Measurements from ENCODE around the gene TOMM20. TPM values are rescaled to one million over a fixed set of nuclear protein-coding genes. Genes with fewer than 3 reads are reported as not detected.
"Not testable (repeated sequence)": the region's sequence is repeated elsewhere in the genome, so short reads cannot be mapped to it uniquely, and the experiment has no call there.

Gene TOMM20
- total RNA-seq, 1 donor, result 96.5 TPM

- no peak overlapping the region for H3K4me3 ChIP-seq (ENCODE audit: low read depth, low read length)
- DNase-seq (ENCODE audit: low read depth), result no peak
- TF ChIP-seq, protein P1, sequence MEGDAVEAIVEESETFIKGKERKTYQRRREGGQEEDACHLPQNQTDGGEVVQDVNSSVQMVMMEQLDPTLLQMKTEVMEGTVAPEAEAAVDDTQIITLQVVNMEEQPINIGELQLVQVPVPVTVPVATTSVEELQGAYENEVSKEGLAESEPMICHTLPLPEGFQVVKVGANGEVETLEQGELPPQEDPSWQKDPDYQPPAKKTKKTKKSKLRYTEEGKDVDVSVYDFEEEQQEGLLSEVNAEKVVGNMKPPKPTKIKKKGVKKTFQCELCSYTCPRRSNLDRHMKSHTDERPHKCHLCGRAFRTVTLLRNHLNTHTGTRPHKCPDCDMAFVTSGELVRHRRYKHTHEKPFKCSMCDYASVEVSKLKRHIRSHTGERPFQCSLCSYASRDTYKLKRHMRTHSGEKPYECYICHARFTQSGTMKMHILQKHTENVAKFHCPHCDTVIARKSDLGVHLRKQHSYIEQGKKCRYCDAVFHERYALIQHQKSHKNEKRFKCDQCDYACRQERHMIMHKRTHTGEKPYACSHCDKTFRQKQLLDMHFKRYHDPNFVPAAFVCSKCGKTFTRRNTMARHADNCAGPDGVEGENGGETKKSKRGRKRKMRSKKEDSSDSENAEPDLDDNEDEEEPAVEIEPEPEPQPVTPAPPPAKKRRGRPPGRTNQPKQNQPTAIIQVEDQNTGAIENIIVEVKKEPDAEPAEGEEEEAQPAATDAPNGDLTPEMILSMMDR (IDR thresholded peaks at IDR 0.05; ENCODE audit: insufficient read depth, low read length), result no peak
Measured at GRCh38 chr1:235090406-235091069, 38.1 kb downstream of the TOMM20 start.

- no peak overlapping the region for H3K4me3 ChIP-seq (ENCODE audit: low read depth, low read length)
- DNase-seq (ENCODE audit: low read depth), result no peak
- TF ChIP-seq, protein P1 (IDR thresholded peaks at IDR 0.05; ENCODE audit: insufficient read depth, low read length), result no peak
Measured at GRCh38 chr1:235088907-235089306, 39.7 kb downstream of the TOMM20 start.

- TF ChIP-seq, protein P1 (IDR thresholded peaks at IDR 0.05; ENCODE audit: insufficient read depth, low read length), result no peak
- DNase-seq (ENCODE audit: low read depth), result peak; percentile 53
- no peak overlapping the region for H3K4me3 ChIP-seq (ENCODE audit: low read depth, low read length)
Measured at GRCh38 chr1:235088430-235088829, 40.2 kb downstream of the TOMM20 start.

GRCh38 chr1:235087906-235088305 lies 40.7 kb downstream of the TOMM20 start:
- DNase-seq (ENCODE audit: low read depth), result no peak
- TF ChIP-seq, protein P1 (IDR thresholded peaks at IDR 0.05; ENCODE audit: insufficient read depth, low read length), result no peak
- no peak overlapping the region for H3K4me3 ChIP-seq (ENCODE audit: low read depth, low read length)

- not testable (repeated sequence) for H3K4me3 ChIP-seq (ENCODE audit: low read depth, low read length); DNase-seq (ENCODE audit: low read depth)
Measured at GRCh38 chr1:235085411-235086117, 43.1 kb downstream of the TOMM20 start.

DNA sequence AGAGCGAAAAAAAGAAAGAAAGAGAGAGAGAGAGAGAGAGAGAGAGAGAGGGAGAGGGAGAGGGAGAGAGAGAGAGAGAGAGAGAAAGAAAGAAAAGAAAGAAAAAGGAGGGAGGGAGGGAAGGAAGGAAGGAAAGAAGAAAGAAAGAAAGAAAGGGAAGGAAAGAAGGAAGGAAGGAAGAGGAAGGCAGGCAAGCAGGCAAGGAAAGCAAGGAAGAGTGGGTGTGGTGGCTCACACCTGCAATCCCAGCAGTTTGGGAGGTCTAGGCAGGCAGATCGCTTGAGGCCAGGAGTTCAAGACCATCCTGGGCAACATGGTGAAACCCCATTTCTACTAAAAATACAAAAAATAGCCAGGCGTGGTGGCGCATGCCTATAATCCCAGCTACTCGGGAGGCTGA lies 47.8 kb downstream of the TOMM20 start:
- H3K4me3 ChIP-seq (ENCODE audit: low read depth, low read length); DNase-seq (ENCODE audit: low read depth): not testable (repeated sequence)

GRCh38 chr1:235080297-235080657 lies 48.4 kb downstream of the TOMM20 start:
- H3K4me3 ChIP-seq (ENCODE audit: low read depth, low read length); DNase-seq (ENCODE audit: low read depth): not testable (repeated sequence)

- no peak for DNase-seq (ENCODE audit: low read depth)
- TF ChIP-seq, protein P1 (IDR thresholded peaks at IDR 0.05; ENCODE audit: insufficient read depth, low read length), result no peak
- H3K4me3 ChIP-seq (ENCODE audit: low read depth, low read length), result no peak overlapping the region
Measured at GRCh38 chr1:235079443-235080296, 49.0 kb downstream of the TOMM20 start.
